GM19193 (cell line): Measurements from ENCODE around the gene LAYN.

Source experiments
- POLR2A ChIP-seq: IDR thresholded peaks from 4 replicates; pipeline ENCODE4 v1.6.1; 2011; ENCODE audit not compliant: insufficient read depth, insufficient read length; ENCODE audit errors: extremely low read depth

The LAYN gene

DNA sequence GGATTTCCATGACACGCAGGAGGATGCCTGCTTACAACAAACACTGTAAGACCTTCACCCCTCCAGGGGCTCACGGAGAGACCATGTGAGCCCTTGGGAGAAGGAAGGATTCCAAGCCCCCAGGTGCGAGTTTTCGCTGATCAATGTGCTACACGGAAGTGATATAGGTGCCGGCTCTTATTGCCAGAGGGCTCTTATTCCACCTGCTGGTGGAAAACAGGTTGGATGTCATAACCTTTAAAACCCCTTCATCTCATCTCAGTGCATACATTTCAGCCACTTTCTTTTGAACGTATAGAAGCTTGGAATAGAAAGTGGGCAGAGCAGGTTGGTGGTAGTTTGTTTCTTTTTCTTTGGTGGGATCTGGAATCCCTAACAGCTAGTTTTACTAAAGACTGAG lies 25.8 kb downstream of the LAYN start:
- no peak for TF ChIP-seq POLR2A

DNA sequence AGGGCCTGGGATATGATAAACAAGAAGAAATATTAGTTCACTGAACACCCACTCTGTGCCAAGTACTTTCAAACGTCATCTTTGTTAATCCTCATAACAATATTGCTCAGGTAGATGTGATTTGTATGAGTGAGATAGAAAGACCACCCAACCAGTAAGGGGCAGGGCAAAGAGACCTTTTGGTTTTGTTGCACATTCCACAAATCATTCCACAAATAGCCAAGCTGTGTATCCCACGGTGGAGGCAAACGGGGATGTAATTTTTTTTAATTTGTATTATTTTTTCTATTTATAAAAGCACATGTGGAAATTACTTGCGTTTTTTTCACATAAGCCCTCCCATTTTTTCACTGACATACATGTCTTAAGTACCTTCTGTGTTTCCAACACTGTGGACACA lies 29.0 kb downstream of the LAYN start:
- no peak for TF ChIP-seq POLR2A

DNA sequence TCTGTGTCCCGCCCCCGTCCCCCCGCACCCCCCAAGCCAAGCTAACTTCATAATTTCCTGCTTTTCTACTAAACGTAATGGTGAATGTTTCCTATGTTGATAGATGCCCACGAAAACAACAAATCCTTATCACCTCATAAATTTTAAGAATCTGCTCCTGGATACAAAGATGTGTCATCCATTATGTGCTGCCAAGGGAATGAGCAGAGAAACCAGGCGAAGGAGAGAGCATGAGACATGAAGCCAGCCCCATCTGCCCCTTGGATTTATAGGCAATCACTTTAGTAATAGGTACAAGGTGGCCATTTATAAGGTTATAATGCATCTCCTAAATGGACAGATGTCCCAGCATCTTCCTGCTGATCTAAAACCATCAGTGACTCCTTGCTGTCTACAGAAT lies 30.3 kb downstream of the LAYN start:
- TF ChIP-seq POLR2A: no peak

DNA sequence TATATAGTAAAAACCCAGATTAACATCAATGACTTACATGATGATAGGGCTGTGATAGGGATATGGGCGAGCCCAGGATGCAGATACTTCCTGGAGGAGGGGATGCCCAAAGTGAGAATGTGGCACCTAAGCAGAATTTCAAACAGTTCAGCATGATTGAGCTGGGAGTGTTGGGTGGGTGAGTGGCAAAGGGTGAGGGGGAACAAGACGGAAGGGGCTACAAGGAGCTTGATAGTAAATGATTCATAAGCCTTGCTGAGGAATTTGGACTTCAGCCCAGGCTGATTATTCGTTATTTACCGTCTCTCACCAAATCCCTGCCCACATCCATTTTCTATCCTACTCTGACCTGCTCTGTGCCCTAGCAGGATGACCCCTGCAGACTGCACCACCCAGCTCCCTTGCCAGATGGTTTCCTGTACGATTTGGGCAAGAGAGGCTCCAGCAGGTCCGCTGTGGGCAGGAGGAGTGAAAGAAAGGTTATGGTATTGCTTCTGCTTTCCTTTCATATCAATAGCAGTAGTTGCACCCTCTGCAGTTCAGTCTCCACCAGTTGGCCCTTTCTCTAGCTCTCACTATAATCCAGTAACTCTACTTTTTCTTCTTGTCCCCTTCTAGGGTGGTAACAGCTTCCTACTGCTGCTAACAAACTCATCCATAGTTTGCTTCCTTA lies 31.4 kb downstream of the LAYN start:
- no peak for TF ChIP-seq POLR2A

DNA sequence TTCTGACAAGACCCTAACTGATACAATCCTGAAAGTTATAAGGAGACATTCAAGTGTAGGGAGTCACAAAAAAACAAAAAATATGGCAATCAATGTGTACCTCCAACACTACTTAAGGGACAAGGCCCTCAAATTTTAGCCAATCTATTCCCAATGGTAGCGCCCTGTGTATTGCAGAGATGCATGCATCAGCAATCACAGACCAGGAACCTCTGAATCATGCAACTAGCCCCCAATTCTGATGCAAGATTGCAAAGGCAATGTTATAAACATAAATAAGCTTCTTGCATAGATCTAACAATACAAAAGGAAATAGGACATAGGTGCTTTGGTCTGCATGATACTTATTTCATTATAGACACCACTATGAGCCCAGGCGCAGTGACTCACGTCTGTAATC lies 32.1 kb downstream of the LAYN start:
- no peak for TF ChIP-seq POLR2A

DNA sequence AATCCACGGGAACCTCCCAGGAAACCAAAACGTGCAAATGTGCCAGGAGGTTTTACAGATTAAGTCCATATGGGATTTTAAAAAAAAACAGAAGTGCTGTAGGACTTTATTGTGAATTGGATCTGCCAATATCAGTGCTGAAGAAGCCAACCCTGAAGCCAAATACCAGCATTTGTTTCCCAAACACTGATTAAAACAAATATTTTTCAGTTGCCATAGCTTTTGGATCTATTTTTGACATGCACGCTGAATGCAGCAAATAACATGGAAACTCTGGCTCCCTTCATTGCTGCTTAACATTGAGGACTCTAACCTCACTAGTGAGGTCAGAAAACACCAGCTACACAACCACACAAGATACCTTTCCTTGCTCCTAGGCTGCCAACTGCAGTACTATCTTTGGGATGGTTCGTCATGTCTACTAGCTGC lies 33.3 kb downstream of the LAYN start:
- TF ChIP-seq POLR2A: no peak

DNA sequence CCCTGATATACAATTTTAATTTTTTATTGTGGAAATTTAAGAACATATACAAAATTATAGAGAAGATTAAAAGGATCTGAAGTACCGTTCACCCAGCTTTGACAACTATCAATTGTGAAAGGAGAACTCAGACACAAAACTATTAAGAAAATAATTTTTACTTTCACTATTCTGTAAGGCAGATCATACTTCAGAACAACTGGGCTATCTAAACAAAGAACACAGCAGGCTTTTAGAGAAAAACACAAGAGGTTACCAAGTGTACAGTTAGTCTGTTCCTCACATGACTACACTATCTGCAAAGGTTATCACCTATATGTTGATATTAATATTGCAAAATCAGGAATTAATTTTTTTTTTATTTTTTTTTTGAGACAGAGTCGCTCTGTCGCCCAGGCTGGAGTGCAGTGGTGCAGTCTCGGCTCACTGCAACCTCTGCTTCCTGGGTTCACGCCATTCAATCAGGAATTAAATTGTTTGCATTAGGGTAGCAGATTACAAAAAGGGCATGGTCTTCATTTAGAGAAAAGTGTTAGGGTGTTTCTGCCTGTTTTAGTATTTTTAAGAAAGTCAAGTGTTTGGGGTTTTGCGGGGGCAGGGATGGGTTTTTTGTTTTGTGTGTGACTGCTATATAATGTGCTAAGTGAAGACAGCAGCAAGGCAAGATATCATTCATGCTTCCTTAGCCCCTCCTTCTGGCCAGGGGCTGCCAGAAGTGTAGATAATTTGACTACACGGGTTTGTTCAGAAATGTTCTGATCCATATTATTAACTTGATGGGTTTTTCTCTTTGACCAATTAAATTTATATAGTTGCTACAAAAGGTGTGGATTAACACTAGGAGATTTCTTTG lies 34.1 kb downstream of the LAYN start:
- TF ChIP-seq POLR2A: no peak

DNA sequence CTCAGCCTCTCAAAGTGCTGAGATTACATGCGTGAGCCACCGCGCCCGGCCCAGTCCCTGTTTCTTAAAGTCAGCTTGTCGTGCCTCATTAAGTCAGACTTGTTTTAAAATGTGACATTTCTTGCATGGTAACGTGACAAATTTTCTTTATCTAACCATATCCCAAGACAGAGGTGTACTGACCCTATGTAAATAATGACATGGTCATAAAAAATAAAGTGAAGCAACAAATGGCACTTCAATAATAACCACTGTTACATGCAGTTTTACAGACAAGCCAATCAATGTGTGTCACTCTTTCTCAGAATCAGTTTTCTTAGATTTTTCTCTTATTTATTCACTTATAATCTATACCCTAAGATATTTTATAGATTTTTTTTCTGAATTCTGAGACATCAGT lies 35.2 kb downstream of the LAYN start:
- TF ChIP-seq POLR2A: no peak

DNA sequence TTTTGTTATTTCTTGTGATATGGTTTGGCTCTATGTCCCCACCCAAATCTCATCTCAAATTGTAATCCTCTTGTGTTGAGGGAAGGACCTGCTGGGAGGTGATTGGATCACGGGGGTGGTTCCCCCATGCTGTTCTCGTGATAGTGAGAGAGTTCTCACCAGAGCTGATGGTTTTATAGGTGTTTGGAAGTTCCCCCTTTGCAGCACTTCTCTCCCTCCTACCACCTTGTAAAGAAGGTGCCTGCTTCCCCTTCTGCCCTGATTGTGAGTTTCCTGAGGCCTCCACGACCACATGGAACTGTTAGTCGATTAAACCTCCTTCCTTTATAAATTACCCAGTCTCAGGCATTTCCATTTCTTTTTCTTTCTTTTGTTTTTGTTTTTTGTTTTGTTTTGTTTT lies 37.3 kb downstream of the LAYN start:
- no peak for TF ChIP-seq POLR2A

DNA sequence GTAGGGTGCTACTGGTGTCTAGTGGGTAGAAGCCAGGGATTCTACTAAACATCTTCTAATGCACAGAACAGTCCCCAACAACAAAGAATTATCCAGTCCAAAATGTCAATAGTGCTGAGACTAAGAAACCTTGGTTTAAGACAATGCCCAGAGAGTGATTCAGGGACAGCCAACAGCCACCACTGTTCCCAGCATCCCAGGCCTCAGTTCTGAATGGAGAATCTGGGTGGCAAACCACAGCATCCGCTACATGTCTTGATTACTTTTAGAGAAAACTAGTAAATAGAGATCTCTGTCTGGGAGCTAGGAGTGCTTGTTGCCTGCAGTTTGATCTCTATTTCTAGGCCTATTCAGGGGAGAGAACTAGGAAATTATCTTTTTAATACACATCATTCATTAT lies 40.8 kb downstream of the LAYN start:
- TF ChIP-seq POLR2A: no peak

DNA sequence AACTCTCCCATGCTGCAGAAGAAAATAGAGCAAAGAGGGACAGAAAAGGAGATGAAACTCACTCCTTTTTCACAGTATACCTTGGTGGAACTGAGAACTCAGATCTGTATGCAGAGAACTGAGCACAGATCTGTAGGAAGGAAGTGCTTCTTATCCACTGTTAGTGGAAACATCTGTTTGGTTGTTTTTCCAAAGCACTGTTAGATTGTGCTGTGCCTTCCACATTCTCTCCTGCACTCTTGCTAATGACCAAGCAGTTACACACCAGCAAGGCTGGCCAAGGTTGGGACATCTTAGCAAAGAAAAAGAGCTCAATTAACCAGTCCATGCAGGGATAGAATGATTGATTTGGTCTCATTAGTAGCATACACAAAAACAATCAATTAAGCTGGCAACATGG lies 41.6 kb downstream of the LAYN start:
- TF ChIP-seq POLR2A: no peak

DNA sequence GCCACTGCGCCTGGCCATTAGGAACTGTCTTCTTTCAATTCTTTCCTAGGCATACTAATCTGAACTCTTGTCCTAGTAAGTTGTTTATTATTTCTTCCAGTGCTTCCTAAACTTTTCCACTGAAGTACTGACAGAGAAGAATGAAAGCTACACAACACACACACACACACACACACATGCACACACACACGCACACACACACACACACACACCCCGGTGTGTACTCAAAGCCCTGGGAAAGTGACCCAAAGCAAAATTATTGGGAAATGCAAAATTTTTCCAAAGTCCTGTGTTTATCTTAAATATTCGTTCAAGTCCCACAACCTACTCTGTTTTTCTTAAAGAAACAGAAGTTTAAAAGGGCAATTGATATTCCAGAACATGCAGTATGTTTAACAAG lies 42.4 kb downstream of the LAYN start:
- no peak for TF ChIP-seq POLR2A

DNA sequence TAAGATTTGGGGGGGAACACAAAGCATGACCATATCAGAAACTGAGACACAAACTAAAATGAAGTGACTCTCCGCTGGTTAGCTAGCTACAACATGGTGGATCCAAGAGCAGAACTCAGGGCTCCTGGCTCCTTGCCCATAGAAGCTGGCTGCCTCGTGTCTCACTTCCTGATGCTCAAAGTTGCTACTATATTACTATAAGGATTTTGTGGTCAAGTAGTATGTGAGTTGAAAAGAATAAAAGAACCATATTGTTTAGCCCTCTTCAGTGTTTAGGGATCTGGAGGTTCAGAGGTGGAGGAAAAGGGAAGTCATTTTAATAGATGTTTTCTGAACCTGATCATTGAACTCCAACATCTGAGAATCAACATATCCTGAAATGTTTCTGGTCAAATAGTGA lies 44.9 kb downstream of the LAYN start:
- no peak for TF ChIP-seq POLR2A

DNA sequence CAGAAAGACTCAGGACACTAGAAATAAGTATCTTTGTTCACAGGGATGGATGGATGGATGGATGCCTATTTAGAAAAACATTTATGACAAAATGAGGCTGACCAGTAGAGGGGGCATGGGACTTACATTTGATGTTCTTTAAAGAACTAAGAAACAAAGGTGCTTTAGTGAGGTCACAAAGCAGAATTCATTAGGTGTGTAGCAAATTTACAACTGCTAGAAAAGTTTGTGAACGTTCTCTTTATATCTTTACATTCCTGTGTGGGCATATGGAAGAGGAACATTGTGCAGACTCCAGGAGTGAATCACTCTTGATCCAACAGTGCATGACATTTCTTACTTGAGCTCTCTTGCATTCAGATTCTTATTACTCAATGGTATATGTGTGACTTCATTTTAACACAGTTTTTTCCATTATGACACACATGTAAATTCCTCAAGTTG lies 45.9 kb downstream of the LAYN start:
- TF ChIP-seq POLR2A: no peak

DNA sequence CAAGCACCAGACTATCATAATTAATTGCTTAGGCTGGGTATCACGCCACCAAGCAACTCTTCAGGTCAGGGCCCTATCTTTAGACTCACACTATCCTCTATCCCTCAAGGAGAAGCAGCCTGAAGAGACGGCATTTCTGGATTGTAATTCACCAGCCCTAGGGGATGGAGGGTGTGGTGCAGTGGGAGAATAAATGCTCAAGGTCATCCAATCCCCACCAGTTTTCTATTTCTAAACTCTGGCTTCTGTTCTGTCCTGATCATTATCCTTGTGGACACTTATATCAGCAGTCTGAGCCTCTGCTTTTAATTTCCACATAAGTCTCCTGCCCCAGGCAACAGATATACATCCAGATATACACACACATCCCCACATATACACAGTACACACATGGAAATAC lies 48.6 kb downstream of the LAYN start:
- TF ChIP-seq POLR2A: no peak

DNA sequence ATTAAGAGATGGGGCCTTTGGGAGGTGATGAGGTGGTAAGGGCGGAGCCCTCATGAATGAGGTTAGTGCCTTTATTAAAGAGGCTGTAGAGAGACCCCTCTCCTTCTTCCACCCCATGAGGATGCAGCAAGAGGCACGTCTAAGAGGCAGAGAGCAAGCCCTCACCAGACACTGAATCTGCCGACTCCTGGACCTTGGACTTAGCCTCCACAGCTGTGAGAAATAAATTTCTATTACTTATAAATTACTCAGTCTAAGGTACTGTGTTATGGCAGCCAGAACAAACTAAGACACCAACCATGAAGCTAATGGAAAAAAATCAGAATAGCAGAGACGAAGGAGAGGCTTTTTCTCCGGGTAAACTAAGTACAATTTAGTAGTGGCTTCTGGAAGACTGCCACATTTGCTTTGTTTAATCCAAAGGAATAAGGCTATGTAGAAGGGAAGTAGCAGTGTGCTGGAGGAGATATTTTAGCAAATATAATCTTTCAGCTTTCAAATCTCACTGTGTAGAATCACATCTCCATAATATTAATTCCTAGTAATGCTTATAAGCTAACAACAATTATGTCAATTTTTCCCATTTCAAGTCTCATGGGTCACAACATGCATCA lies 49.5 kb downstream of the LAYN start:
- TF ChIP-seq POLR2A: no peak
